HepG2 (cell line): ENCODE measurements around the gene DPYD. TPM values are rescaled to one million over a fixed set of nuclear protein-coding genes. Genes with fewer than 3 reads are reported as not detected.

ENCODE experiments used
- ATAC-seq: fragments of 200-7000 bp; cut with Tn5 transposase; 3 replicates; pipeline ENCODE4 v1.9.1; 2020; ENCODE audit warnings: mild to moderate bottlenecking, moderate library complexity
- BruUV-seq: library from RNA; stranded (reverse); fragments of 400-500 nt; replicated peaks from 2 replicates; lab custom pipeline; 2021; lab: Mats Ljungman, UMichigan
- CTCF ChIA-PET: fragments of 300-600 bp; formaldehyde crosslinking; extraction: SDS; loops from one replicate; lab custom pipeline; 2021; ENCODE audit warnings: low total read pairs, inconsistent platforms, low intra/inter-chr PET ratio; lab: Yijun Ruan, JAX
- POLR2A ChIA-PET: fragments of 350-600 bp; sonication (Branson Sonifier 250); formaldehyde crosslinking; loops from one replicate; lab custom pipeline; 2020; ENCODE audit warnings: antibody characterized with exemption, inconsistent platforms; lab: Yijun Ruan, JAX
- DNase-seq: peaks from one replicate; pipeline ENCODE4 v3.0.0-alpha.2; 2015; ENCODE audit warnings: low spot score
- FAIRE-seq: peaks from 3 replicates; lab custom pipeline; 2011; peaks lifted over from hg19 to GRCh38; lab: Jason Lieb, UNC
- H2AFZ ChIP-seq: one replicate; pipeline ENCODE4 v1.6.1; 2011; ENCODE audit warnings: low read length, inconsistent platforms
- H3K27ac ChIP-seq: fragments of 300-600 bp; 3 replicates; pipeline ENCODE4 v1.8.0; 2011; ENCODE audit warnings: mixed run types, mild to moderate bottlenecking, mixed read lengths, low read length, inconsistent platforms; ENCODE audit not compliant: insufficient read depth; ENCODE audit errors: extremely low read length
- H3K27me3 ChIP-seq, 2 experiments: fragments of 200-600 bp in 1 of 2; 2 replicates in 1 of 2; 3 replicates in 1 of 2; pipeline versions ENCODE4 v1.6.0 to v1.8.0; 2011; ENCODE audit warnings: low read length in 2 of 2, mild to moderate bottlenecking in 2 of 2, moderate library complexity in 2 of 2, inconsistent platforms in 1 of 2; ENCODE audit not compliant: insufficient read depth in 2 of 2, control insufficient read depth in 1 of 2
- H3K36me3 ChIP-seq, 2 experiments: fragments of 200-600 bp in 1 of 2; replicated peaks in 1 of 2; 2 replicates in 1 of 2; 3 replicates in 1 of 2; pipeline versions ENCODE4 v1.5.1 to v1.8.0; 2011; ENCODE audit warnings: low read length in 2 of 2, inconsistent platforms in 1 of 2; ENCODE audit not compliant: insufficient read depth in 2 of 2, control insufficient read depth in 1 of 2
- H3K4me1 ChIP-seq: 2 replicates; pipeline ENCODE4 v1.5.1; 2012; ENCODE audit warnings: low read length, inconsistent platforms; ENCODE audit not compliant: insufficient read depth
- H3K4me2 ChIP-seq: 2 replicates; pipeline ENCODE4 v1.6.0; 2011; ENCODE audit warnings: low read depth, low read length, inconsistent platforms
- H3K4me3 ChIP-seq, 3 experiments: fragments of 200-600 bp in 1 of 3; sonication (generic), shearing (Covaris generic) in 1 of 3; replicated peaks in 1 of 3; 2 replicates each; pipeline ENCODE4 v1.5.1; 2011 to 2016; ENCODE audit warnings: low read length in 3 of 3, inconsistent platforms in 2 of 3, low read depth in 2 of 3, mild to moderate bottlenecking in 2 of 3, control low read depth in 1 of 3, mixed read lengths in 1 of 3; ENCODE audit not compliant: insufficient read depth in 1 of 3
- H3K79me2 ChIP-seq: one replicate; pipeline ENCODE4 v1.6.1; 2011; ENCODE audit warnings: low read length, inconsistent platforms; ENCODE audit not compliant: insufficient read depth
- H3K9ac ChIP-seq: 2 replicates; pipeline ENCODE4 v1.6.0; 2011; ENCODE audit warnings: mild to moderate bottlenecking, low read depth, low read length, inconsistent platforms; ENCODE audit not compliant: insufficient read depth
- H3K9me3 ChIP-seq: 2 replicates; pipeline ENCODE4 v1.5.1; 2012; ENCODE audit warnings: mild to moderate bottlenecking, low read length
- H4K20me1 ChIP-seq: 2 replicates; pipeline ENCODE4 v1.6.0; 2011; ENCODE audit warnings: inconsistent platforms, mild to moderate bottlenecking, low read length, moderate library complexity; ENCODE audit not compliant: insufficient read depth
- CEBPB ChIP-seq: IDR thresholded peaks from 2 replicates; pipeline ENCODE4 v1.6.1; 2011; ENCODE audit warnings: low read depth, low read length, improper control_type of control experiment, borderline replicate concordance
- LRRFIP1 ChIP-seq: sonication (generic); formaldehyde crosslinking; conservative IDR thresholded peaks from 2 replicates; pipeline ENCODE4 v1.4.0; 2020; ENCODE audit warnings: missing genetic modification reagents
- MED1 ChIP-seq: sonication (generic); formaldehyde crosslinking; IDR thresholded peaks from 2 replicates; pipeline ENCODE4 v1.4.0; 2020; ENCODE audit warnings: missing genetic modification reagents
- THAP8 ChIP-seq: sonication (generic); formaldehyde crosslinking; IDR thresholded peaks from 2 replicates; pipeline ENCODE4 v1.5.1; 2020; ENCODE audit warnings: missing genetic modification reagents, mild to moderate bottlenecking, borderline replicate concordance
- ZFY ChIP-seq: sonication (generic); formaldehyde crosslinking; IDR thresholded peaks from 2 replicates; pipeline ENCODE4 v1.4.0; 2020; ENCODE audit warnings: missing genetic modification reagents
- WGBS: methylation state at CpG from one replicate; pipeline ENCODE4 v1.1.6; 2017; ENCODE audit warnings: low lambda C conversion rate; 5-methylcytosine and 5-hydroxymethylcytosine counted together
- in situ Hi-C: cut with HindIII; loops from 2 replicates; pipeline ENCODE4 v1.10.0; 2017; ENCODE audit warnings: low pct_unique_long_range_greater_than_20kb; ENCODE audit not compliant: extremely low pct_ligation_motif_present
- intact Hi-C: fragments of 100-400 bp; cut with micrococcal nuclease; formaldehyde crosslinking; loops from one replicate; pipeline ENCODE4 v1.10.0; 2022; ENCODE audit not compliant: unreplicated experiment
- polyA plus RNA-seq, 8 experiments: library from polyadenylated mRNA; depleted of rRNA in 3 of 8; stranded (reverse) in 7 of 8; unstranded in 1 of 8; fragments of >200 nt; fragmentation: Illumina TruSeq in 4 of 8; extraction: Trizol in 4 of 8; gene quantifications; 2 replicates each; pipeline versions ENCODE4 v1.2.1 to v1.2.3, GENCODE V29; 2011 to 2016; ENCODE audit warnings: low read depth in 4 of 8, missing spikeins in 1 of 8, mixed read lengths in 1 of 8; ENCODE audit not compliant: insufficient read depth in 1 of 8
- total RNA-seq, 5 experiments: library from RNA; depleted of rRNA; stranded (reverse); fragments of >200 nt; fragmentation: Illumina TruSeq; extraction: Trizol; gene quantifications; 2 replicates each; pipeline ENCODE4 v1.2.3, GENCODE V29; 2016; ENCODE audit warnings: low read depth in 1 of 5

The DPYD gene
- total and polyA plus RNA-seq, 2 of the 13 experiments (the other 11 are each of a cell fraction or from before 2014, with no cell fraction given): 1.3 to 3.4 TPM

- CTCF ChIA-PET: no interaction called here
- H3K27ac ChIP-seq: no peak overlapping the region
- 80% methylated on average over 4 of the region's 4 CpGs for WGBS
- POLR2A ChIA-PET: no interaction called here
- no TSS peak for BruUV-seq
- H3K4me1 ChIP-seq: no peaks in the 10 kb centered on the region
- no peak overlapping the region for H3K4me2 ChIP-seq
- no peak overlapping the region for H3K4me3 ChIP-seq
- H2AFZ ChIP-seq: no peak overlapping the region
- FAIRE-seq: no peak
- no peaks in the 10 kb centered on the region for H3K36me3 ChIP-seq
- H3K9ac ChIP-seq: no peak overlapping the region
- H4K20me1 ChIP-seq: no peaks in the 10 kb centered on the region
- in situ Hi-C loops (no loop called here), intact Hi-C loops (no loop called here)
- TF ChIP-seq LRRFIP1 (CRISPR knock-in tag): no peak
- peak; percentile 29; the same call in 1 of the 2 replicates for TF ChIP-seq CEBPB
- TF ChIP-seq, all 625 proteins: peak for 1
- no peaks in the 10 kb centered on the region for H3K79me2 ChIP-seq
- DNase-seq (no peak), ATAC-seq (no peak)
- H3K9me3 ChIP-seq: peaks cover 33% of the 10 kb centered on the region
- no peaks in the 10 kb centered on the region for H3K27me3 ChIP-seq
These were observed 582.5 kb downstream of the DPYD start for GRCh38 chr1:97338347-97338746.

GRCh38 chr1:97337250-97338030 lies 583.4 kb downstream of the DPYD start:
- FAIRE-seq: no peak
- no peak for TF ChIP-seq MED1
- TF ChIP-seq THAP8: no peak
- TF ChIP-seq ZFY (CRISPR knock-in tag): no peak
- TF ChIP-seq, all 625 proteins: peak for 0
- H3K9me3 ChIP-seq: peaks cover 29% of the 10 kb centered on the region
- intact Hi-C loops (no loop called here), in situ Hi-C loops (no loop called here)
- no peak overlapping the region for H3K4me2 ChIP-seq
- H4K20me1 ChIP-seq: no peaks in the 10 kb centered on the region
- no TSS peak for BruUV-seq
- H3K9ac ChIP-seq: no peak overlapping the region
- no peak overlapping the region for H2AFZ ChIP-seq
- ATAC-seq (no peak), DNase-seq (no peak)
- no peak overlapping the region for H3K27ac ChIP-seq
- no peaks in the 10 kb centered on the region for H3K79me2 ChIP-seq
- H3K4me3 ChIP-seq: no peak overlapping the region
- H3K4me1 ChIP-seq: no peaks in the 10 kb centered on the region
- CTCF ChIA-PET: no interaction called here
- POLR2A ChIA-PET: no interaction called here
- no peaks in the 10 kb centered on the region for H3K27me3 ChIP-seq
- no peaks in the 10 kb centered on the region for H3K36me3 ChIP-seq
- WGBS: 42% methylated on average over 6 of the region's 6 CpGs
